HL-60 (cell line): ENCODE data around the gene FUNDC2.

ENCODE experiments used
- CTCF ChIP-seq: IDR thresholded peaks from one replicate; pipeline ENCODE4 v1.5.1; 2011; ENCODE audit warnings: low read length, control low read depth, inconsistent platforms; ENCODE audit not compliant: insufficient read depth
- GABPA ChIP-seq: IDR thresholded peaks from 2 replicates; pipeline ENCODE4 v1.6.1; 2012; ENCODE audit warnings: low read depth
- POLR2AphosphoS5 ChIP-seq: IDR thresholded peaks from 2 replicates; pipeline ENCODE4 v1.6.1; 2012; ENCODE audit warnings: low read depth
- REST ChIP-seq: IDR thresholded peaks from 2 replicates; pipeline ENCODE4 v1.6.1; 2012; ENCODE audit warnings: low read depth; ENCODE audit not compliant: insufficient replicate concordance
- SPI1 ChIP-seq: IDR thresholded peaks from 2 replicates; pipeline ENCODE4 v1.6.1; 2012; ENCODE audit warnings: low read depth, mild to moderate bottlenecking, borderline replicate concordance

GRCh38 chrX:155056877-155057792 lies 30.5 kb downstream of the FUNDC2 start:
- TF ChIP-seq CTCF (peak; percentile 48), POLR2AphosphoS5 (no peak), GABPA (no peak), REST (no peak), SPI1 (no peak)
